NCI-H2196 (cell line): ENCODE results near the gene KYAT1.

Experiments
- DNase-seq: peaks from one replicate; lab custom pipeline; 2025; ENCODE audit not compliant: unreplicated experiment; lab: John Stamatoyannopoulos, UW

Gene KYAT1

GRCh38 chr9:128909859-128910258 lies 28.1 kb upstream of the KYAT1 start:
- DNase-seq = no peak

DNA sequence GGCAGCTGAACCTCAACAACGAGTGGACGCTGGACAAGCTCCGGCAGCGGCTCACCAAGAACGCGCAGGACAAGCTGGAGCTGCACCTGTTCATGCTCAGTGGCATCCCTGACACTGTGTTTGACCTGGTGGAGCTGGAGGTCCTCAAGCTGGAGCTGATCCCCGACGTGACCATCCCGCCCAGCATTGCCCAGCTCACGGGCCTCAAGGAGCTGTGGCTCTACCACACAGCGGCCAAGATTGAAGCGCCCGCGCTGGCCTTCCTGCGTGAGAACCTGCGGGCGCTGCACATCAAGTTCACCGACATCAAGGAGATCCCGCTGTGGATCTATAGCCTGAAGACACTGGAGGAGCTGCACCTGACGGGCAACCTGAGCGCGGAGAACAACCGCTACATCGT lies 26.6 kb upstream of the KYAT1 start:
- DNase-seq = no peak

- no peak for DNase-seq
These were observed 25.0 kb upstream of the KYAT1 start for GRCh38 chr9:128906741-128907140.

DNA sequence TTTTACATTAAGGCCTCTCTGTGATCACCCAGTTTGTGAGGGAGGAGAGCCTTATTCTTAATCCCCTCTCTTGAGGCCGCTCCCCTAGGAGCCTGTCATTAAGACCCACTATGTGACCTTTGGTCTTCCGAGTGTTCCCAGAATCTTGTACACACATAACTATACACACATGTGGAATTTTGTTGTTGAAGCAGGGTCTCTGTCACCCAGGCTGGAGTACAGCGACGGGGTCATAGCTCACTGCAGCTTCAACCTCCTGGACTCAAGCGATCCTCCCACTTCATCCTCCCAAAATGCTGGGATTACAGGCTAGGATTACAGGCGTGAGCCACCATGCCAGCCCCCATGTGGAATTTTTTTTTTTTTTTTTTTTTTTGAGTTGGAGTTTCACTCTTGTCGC lies 24.2 kb upstream of the KYAT1 start:
- no peak for DNase-seq

DNA sequence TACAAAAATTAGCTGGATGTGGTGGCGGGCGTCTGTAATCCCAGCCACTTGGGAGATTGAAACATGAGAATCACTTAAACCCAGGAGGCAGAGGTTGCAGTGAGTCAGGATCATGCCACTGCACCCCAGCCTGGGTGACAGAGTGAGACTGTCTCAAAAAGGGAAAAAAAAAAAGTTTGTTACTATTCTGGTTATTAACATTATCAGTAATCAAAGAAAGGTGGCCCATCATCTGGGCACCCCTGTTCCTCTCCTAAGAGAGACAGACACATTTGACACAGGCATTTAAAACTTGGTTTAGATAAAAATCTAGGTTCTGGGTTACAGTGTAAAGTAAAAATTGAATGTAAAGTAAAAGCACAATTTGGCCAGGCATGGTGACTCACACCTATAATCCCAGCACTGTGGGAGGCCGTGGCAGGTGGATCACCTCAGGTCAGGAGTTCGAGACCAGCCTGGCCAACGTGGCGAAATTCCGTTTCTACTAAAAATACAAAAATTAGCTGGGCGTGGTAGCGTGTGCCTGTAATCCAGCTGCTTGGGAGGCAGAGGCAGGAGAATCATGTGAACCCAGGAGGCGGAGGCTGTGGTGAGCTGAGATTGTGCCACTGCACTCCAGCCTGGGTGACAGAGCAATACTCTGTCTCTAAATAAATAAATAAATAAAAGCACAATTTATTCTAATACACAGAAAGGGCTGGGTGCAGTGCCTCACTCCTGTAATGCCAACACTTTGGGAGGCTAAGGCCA lies 22.3 kb upstream of the KYAT1 start:
- no peak for DNase-seq

DNA sequence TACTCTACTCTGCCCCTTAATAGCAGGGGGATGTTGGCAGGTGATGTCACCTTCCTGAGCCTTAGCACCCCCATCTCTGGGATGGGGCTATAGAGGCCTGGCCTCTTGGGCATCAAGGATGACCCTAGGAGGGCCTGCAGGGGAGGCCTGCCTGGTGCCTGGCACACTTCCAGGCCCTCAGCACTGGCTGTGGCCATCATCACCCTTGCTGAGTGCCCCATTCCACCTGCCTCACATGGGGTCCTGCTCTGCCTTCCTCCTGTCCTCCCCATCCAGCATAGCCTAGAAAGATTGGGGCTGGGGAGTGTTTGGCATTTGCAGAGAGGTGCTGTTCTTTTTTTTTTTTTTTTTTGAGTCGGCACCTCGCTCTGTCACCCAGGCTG lies 21.3 kb upstream of the KYAT1 start:
- no peak for DNase-seq

GRCh38 chr9:128902351-128903078 lies 20.8 kb upstream of the KYAT1 start:
- DNase-seq = peak; percentile 63

GRCh38 chr9:128901822-128902221 lies 20.1 kb upstream of the KYAT1 start:
- no peak for DNase-seq

GRCh38 chr9:128901379-128901778 lies 19.6 kb upstream of the KYAT1 start:
- DNase-seq = no peak

DNA sequence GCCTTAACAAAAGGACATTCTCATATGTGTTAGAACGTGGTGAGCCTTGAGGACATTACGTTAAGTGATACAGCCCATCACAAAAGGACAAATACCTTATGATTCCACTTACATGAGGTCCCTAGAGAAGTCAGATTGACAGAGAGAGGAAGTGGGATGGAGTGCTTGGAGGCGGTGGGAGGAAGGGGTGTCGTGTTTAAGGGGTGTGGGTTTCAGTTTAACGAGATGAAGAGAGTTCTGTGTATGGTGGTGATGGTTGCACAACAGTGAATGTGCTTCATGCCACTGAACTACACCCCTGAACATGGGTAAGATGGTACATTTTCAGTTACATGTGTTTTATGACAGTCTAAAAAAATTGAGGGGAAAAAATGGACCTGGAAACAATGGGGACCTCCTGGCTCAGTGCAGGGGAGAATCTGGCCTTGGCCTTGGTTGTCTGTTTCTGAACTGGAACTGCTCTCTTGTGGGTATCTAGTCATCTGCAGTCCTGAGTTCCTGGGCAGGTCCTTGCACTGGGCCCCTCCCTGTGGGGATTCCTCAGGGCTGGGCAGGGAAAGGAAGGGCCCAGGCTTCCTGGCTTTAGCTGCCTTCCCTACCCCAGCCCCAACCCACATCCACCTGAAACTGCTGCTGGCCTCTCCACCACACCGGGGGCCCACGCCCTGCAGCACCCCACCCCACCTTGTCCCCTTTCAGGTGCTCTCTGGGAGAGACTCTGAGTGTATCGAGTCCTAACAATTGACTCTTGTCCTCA lies 18.0 kb upstream of the KYAT1 start:
- no peak for DNase-seq

- no peak for DNase-seq
These were observed 17.3 kb upstream of the KYAT1 start for GRCh38 chr9:128898845-128899565.

GRCh38 chr9:128898382-128898781 lies 16.6 kb upstream of the KYAT1 start:
- DNase-seq = no peak

- no peak for DNase-seq
These were observed 13.8 kb upstream of the KYAT1 start for GRCh38 chr9:128895556-128895955.

- no peak for DNase-seq
These were observed 13.0 kb upstream of the KYAT1 start for GRCh38 chr9:128894764-128895163.

DNA sequence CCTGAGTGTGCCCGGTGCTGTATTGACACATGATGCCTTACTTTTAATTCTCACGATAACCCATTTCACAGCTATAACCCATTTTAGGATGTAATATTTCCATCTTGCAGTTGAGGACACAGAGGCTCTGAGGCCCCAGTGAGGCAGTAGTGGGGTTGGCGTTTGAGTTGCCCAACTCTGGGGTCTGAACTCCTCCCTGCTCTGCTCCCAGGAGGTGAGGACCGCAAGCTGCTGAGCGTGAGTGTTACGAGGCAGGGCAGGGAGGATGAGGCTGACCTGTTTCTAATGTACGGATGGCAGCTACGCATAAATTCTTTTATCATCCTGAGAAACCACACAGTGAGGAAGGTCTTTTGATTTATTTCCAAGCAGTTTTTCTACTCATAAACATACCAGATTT lies 11.6 kb upstream of the KYAT1 start:
- DNase-seq = no peak

DNA sequence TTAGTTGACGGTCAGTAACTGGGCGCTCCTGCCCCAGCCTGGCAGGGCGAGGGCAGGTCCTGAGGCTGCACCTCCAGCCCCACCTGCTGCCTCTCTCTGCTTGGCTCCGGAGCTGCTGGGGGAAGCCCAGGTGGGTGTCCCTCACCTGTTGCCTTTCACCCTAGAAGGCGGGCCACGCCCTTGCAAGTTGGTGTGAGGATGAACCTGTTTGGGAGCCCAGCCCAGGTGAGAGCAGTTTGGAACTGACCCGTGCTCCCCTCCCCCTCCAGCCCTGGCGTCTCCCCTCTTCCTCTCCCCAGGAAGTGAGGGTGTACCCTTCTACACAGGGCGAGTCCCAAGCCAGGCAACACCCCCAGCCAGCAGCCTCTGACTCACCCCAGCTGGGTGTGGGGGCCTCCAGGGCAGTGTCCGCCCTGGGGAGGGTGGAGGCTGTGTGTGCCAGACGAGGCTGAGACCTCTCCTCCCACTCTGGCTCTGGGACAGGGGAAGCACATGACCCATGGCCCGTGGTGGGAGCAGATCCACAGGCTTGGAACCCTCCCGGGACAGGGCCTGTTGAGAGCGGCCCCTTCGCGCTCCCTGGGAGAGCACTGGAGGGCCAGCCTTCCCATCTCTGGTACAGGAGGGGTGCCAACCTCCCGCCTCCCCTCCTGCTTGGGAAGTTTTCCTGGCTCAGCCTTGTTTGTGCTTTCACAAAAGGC lies 10.6 kb upstream of the KYAT1 start:
- DNase-seq = no peak

GRCh38 chr9:128891321-128892220 lies 9.8 kb upstream of the KYAT1 start:
- no peak for DNase-seq

GRCh38 chr9:128887914-128888350 lies 6.2 kb upstream of the KYAT1 start:
- DNase-seq = no peak

DNA sequence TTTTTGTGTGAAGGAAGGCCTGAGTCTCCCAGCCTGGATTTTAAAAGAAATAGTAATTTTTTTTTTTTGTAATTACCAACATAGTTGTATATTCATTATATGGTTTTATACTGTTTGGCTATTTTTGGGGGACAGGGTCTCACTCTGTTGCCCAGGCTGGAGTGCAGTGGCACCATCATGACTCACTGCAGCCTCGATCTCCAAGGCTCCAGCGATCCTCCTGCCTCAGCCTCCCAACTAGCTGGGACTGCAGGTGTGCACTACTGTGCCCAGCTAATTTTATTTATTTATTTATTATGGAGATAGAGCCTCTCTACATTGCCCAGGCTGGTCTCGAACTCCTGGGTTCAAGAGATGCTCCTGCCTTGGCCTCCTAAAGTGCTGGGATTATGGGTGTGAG lies 5.3 kb upstream of the KYAT1 start:
- DNase-seq = no peak
